Fibroblast of the aortic adventitia (primary cell): ENCODE data around the gene ACAP1. TPM values are rescaled to one million over a fixed set of nuclear protein-coding genes. Genes with fewer than 3 reads are reported as not detected.

Experiments
- DNase-seq: peaks from one replicate; pipeline ENCODE4 v3.0.0-alpha.2; 2010; ENCODE audit warnings: low read depth
- H3K4me3 ChIP-seq: 2 replicates; pipeline ENCODE4 v1.5.1; 2011; ENCODE audit warnings: low read depth, mild to moderate bottlenecking, control low read depth, low read length, moderate library complexity
- CTCF ChIP-seq: IDR thresholded peaks from 2 replicates; pipeline ENCODE4 v1.5.1; 2011; ENCODE audit warnings: mild to moderate bottlenecking, low read length, control low read depth, inconsistent platforms; ENCODE audit not compliant: insufficient read depth
- total RNA-seq: library from RNA; depleted of rRNA; stranded (reverse); fragments of >200 nt; gene quantifications from 2 replicates; pipeline ENCODE4 v1.2.3, GENCODE V29; 2012; ENCODE audit warnings: low replicate concordance

Gene ACAP1
- total RNA-seq, 1 donor = 0.72 TPM

DNA sequence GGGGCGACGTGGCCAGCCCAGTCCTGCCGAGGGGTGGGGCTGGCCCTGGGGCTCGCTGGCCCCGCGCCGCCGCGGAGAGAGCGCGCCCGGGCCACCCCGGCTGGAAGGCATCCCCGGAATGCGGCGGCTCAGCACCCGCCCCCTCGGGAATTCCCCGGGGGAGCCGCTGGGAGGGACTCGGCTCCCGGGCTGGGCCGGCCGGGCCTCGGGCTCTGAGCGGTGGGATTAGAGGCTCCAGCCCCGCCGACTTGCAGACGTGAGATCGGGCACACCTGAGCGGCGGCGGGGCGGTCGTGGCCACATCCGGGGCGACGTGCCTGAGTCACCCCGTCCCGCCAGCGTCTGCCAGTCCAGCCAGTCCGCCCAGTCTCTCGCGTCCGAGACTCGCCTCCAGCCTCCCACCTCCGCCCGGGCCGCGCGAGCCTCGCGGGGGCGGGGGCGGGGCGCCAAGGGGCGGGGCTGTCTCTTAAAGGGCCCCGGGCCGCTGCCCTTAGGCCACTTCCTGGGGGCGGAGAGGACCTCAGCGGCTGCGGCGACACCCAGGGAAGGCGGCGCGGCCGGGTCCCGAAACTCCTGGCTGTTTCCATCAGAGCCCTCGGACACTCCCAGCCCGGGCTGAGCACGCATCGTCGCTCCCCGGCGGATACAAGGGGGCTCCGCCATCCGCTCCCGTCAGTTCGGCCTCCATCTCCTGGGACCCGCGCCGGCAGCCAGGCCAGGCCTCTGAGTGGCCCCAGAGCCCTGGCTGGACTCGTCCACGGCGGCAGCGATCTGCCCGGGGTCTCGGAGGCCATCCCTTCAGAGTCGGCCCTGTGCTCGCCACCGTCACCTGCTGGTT, 15.6 kb downstream of the ACAP1 start, which contains the start of gene KCTD11:
KCTD11 (plus strand) TSS at position 498 of the 838 bp plus-strand sequence.
- peak; percentile 87 for DNase-seq
- H3K4me3 ChIP-seq = peak within 1 kb of the TSS; percentile 88
- TF ChIP-seq CTCF = no peak

DNA sequence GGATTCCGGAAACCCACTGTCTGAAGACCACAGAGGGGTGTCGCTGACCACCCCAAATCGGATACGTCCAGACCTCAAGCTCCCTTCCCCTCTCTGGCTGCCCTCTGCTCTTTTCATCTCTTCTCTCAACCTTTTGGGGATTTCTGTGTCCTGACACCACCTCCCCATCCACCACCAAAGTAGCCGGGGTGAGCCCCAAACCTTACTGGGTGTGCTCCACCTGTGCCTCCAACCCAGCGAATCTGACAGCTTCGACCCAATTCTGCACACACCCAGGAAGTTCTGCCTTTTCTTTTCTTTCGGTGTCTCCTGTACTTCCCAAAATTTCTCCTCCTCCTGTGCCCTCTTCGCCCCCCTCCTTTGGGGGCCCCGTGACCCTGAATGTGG, 16.2 kb downstream of the ACAP1 start:
- DNase-seq = no peak
- H3K4me3 ChIP-seq = peak overlapping the region; percentile 88
- peak; percentile 75 for TF ChIP-seq CTCF

- H3K4me3 ChIP-seq = peak overlapping the region; percentile 88
- TF ChIP-seq CTCF = no peak
- DNase-seq = no peak
These were observed 16.7 kb downstream of the ACAP1 start for GRCh38 chr17:7352910-7353635.

DNA sequence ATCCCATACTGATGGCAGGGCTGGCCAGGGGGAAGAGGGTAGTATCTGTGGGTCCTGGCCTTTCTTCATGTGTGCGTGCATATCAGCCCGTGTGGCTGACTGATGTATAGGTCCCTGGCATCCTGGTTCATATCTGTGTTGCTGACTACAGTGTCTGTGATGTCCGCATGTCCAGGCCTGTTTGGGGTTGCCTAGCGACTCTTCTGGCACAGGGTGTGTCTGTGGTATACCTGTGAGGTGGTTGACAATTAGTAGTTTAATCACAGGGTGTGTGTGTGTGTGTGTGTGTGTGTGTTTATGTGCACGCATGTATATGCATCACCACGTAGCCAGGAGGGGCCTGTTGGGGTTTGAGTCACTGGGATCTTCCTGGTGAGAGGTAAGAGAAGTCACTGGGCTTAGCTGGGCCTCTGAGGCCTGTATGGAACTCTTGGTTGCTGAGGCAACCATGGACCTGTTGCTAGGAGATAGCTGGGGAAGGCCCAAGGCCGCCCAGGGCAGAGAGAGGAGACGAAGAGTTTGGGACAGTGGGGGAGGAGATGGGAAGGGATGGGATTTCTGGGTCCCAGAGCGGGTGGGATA, 18.0 kb downstream of the ACAP1 start:
- TF ChIP-seq CTCF = no peak
- peak; percentile 36 for DNase-seq
- peak overlapping the region; percentile 88 for H3K4me3 ChIP-seq

- TF ChIP-seq CTCF = no peak
- peak within 1 kb of the TSS; percentile 88 for H3K4me3 ChIP-seq
- DNase-seq = peak; percentile 37
These were observed 18.7 kb downstream of the ACAP1 start, which contains the start of gene TMEM95 for GRCh38 chr17:7355053-7355452. Gene TMEM95, plus strand, starts transcription at chr17:7355156. Its CDS starts 49 bp downstream, at chr17:7355205.

GRCh38 chr17:7355573-7355972, 19.2 kb downstream of the ACAP1 start:
- no peak for DNase-seq
- no peak for TF ChIP-seq CTCF
- no peak overlapping the region for H3K4me3 ChIP-seq
